Epithelial cell of prostate (primary cell): Measurements from ENCODE around the gene SETD2.
"Not testable (repeated sequence)": the region's sequence is repeated elsewhere in the genome, so short reads cannot be mapped to it uniquely, and the experiment has no call there.

Experiments
- DNase-seq: peaks from one replicate; pipeline ENCODE4 v3.0.0-alpha.2; 2011; ENCODE audit warnings: low read depth, low spot score
- H3K27ac ChIP-seq: fragments of 450-650 bp; 2 replicates; pipeline ENCODE4 v1.5.1; 2017; ENCODE audit warnings: mild to moderate bottlenecking

The SETD2 gene

GRCh38 chr3:47158208-47158607 lies 5.7 kb downstream of the SETD2 start:
- no peak for DNase-seq
- H3K27ac ChIP-seq: no peak overlapping the region

GRCh38 chr3:47156396-47156795 lies 7.5 kb downstream of the SETD2 start:
- DNase-seq: no peak
- H3K27ac ChIP-seq: no peak overlapping the region

- no peak overlapping the region for H3K27ac ChIP-seq
- DNase-seq: no peak
These were observed 11.3 kb downstream of the SETD2 start for GRCh38 chr3:47152578-47152977.

- no peak for DNase-seq
- H3K27ac ChIP-seq: no peak overlapping the region
These were observed 12.1 kb downstream of the SETD2 start for GRCh38 chr3:47151836-47152235.

- DNase-seq: no peak
- H3K27ac ChIP-seq: no peak overlapping the region
These were observed 14.5 kb downstream of the SETD2 start for GRCh38 chr3:47149339-47149933.

DNA sequence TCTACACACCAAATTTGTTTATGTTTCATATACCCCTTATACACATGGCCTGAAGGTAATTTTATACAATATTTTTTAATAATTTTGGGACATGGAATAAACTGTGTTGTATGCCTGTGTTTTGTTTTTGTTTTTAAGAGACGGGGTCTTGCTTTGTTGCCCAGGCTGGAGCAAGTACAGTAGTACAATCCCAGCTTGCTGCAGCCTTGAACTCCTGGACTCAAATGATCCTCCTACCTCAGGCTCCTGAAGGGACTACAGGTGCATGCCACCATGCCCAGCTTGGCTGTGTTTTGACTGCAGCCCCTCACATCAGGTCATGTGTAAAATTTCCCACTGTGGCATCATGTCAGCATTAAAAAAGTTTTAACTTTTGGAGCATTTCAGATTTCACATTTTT lies 18.6 kb downstream of the SETD2 start:
- no peak for DNase-seq
- H3K27ac ChIP-seq: no peak overlapping the region

DNA sequence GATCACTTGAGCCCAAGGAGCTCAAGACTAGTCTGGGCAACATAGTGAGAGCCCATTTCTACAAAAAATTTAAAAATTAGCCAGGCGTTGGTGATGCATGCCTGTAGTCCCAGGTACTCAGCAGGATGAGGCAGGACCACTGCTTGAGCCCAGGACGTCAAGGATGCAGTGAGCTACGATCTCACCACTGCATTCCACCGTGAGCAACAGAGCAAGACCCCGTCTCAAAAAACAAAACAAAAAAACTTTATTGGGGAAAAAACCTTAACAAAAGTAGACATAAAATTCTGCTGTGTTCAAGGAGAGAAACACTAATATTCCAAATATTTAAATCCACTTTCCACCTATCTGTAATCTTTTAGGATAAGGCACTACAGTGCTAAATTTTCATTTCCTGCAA lies 20.8 kb downstream of the SETD2 start:
- DNase-seq: no peak
- no peak overlapping the region for H3K27ac ChIP-seq

GRCh38 chr3:47142536-47142935 lies 21.4 kb downstream of the SETD2 start:
- DNase-seq, H3K27ac ChIP-seq: not testable (repeated sequence)

DNA sequence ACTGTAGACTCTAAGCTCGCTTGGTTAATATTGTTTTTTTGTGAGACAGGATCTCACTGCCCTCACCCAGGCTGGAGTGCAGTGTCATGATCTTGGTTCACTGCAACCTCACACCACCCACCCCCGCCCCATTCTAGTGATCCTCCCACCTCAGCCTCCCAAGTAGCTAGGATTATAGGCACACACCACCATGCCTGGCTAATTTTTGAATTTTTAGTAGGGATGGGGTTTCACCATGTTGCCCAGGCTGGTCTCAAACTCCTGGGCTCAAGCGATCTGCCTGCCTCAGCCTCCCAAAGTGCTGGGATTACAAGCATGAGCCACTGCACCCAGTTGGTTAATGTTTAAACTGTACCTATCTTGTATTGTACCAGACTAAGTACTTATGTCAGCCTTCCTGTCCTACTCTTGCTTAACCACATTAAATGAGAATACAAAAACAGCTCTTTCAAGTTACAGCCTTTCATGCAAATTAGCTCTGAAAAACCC lies 22.9 kb downstream of the SETD2 start:
- peak overlapping the region; percentile 35 for H3K27ac ChIP-seq
- not testable (repeated sequence) for DNase-seq

- H3K27ac ChIP-seq: peak overlapping the region; percentile 35
- DNase-seq: not testable (repeated sequence)
These were observed 23.4 kb downstream of the SETD2 start for GRCh38 chr3:47140553-47140952.

DNA sequence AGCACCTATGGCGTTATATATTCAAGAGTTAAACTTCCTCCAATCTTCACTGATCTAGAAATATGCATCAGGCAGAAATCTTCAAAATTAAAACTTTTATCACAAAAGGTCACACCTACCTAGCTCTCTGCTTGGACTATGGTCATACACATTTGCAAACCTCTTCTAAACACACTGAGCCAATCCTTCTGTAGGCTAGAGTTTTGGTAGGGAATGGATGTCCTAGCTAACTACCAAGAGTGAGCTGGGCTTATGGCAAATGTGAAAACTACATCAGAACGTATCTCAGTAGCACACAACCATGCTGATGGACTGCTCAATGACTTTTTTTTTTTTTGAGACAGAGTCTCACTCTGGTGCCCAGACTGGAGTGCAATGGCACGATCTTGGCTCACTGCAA lies 29.6 kb downstream of the SETD2 start:
- H3K27ac ChIP-seq: no peak overlapping the region
- no peak for DNase-seq

GRCh38 chr3:47133641-47134040 lies 30.3 kb downstream of the SETD2 start:
- H3K27ac ChIP-seq: no peak overlapping the region
- DNase-seq: no peak

- DNase-seq: no peak
- H3K27ac ChIP-seq: peak overlapping the region; percentile 14
These were observed 33.4 kb downstream of the SETD2 start for GRCh38 chr3:47130557-47130956.

- H3K27ac ChIP-seq: no peak overlapping the region
- DNase-seq: peak; percentile 8
These were observed 35.8 kb downstream of the SETD2 start for GRCh38 chr3:47128137-47128536.

GRCh38 chr3:47123857-47124256 lies 40.1 kb downstream of the SETD2 start:
- DNase-seq: no peak
- no peak overlapping the region for H3K27ac ChIP-seq

DNA sequence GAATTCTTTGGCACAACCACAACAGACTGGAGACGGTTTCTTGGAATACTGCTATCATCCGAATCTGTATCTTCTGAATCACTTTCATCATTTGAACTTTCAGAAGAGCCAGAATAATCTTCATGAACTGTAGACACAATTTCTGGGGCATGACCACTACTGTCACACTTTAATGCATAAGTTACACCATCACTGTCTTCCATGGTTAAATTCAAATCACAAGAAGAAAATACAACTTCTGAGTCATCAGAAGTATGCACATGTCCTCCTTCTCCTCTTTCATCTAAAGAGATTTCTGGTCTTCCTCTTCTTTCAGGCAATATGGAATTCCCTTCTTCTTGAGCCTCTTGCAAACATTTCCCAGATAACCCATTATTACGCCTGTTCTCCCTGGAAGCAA lies 42.5 kb downstream of the SETD2 start:
- H3K27ac ChIP-seq: no peak overlapping the region
- DNase-seq: no peak

DNA sequence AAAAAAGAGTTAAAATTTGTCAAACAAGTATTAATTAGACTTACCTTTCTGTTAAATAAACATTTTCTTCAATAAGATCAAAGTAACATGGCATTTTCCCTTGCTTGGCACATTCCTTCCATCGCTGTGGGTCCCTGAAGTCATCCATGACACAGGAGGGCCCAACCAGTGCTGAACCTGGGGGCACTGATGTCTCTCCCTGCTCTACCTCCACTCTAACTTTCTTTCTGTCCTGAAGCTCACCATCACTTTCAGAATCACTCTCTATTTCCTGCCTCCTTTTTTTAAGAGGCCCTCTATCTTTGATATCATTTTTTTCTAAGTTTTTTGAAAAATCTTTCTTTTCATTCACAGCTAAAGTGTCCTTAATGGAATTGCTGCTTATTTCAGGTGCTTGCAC lies 43.8 kb downstream of the SETD2 start:
- no peak for DNase-seq
- no peak overlapping the region for H3K27ac ChIP-seq

DNA sequence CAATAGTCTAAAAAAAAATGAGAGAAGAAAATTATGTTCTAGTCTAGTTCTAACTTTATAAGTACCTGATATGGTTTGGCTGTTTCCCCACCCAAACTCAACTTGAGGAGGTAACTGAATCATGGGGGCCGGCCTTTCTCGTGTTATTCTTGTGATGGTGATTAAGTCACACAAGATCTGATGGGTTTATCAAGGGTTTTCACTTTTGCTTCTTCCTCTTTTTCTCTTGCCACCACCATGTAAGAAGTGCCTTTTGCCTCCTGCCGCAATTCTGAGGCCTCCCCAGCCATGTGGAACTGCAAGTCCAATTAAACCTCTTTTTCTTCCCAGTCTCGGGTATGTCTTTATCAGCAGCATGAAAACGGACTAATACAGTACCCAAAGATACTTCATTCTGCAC lies 44.5 kb downstream of the SETD2 start:
- H3K27ac ChIP-seq, DNase-seq: not testable (repeated sequence)

- H3K27ac ChIP-seq: peak overlapping the region; percentile 97
- no peak for DNase-seq
These were observed 46.0 kb downstream of the SETD2 start for GRCh38 chr3:47117807-47118364.

GRCh38 chr3:47115524-47115923 lies 48.4 kb downstream of the SETD2 start:
- DNase-seq: not testable (repeated sequence)

DNA sequence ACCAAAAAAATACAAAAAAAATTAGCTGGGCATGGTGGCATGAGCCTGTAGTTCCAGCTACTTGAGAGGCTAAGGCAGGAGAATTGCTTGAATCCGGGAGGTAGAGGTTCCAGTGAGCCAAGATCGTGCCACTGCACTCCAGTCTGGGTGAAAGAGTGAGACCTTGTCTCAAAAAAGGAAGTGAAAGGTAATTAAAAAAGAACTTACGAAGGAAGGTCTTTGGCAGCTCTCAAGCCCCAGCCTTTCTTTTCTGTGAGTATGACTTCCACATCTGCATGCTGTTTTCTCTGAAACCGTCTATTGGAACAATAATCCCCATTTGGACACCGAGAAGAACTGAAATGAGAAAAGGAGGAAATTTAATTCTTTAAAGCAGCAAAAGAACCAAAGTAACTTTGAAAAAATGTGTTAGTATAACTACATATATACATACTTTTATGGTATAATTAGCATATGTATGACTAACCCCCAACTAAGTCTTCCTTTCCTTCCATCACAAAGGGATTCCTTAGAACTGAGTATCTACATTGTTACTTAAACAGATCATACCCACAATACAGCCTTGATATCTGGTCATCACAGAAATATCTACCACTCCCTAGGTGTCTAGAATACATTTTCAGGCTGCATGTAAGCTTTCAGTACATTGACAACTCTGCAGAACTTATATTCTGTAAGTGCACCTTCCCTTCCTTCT lies 50.1 kb downstream of the SETD2 start:
- DNase-seq: peak; percentile 53
- peak overlapping the region; percentile 97 for H3K27ac ChIP-seq

More at GRCh38 chr3:47115524-47115923, 48.4 kb downstream of the SETD2 start:
- H3K27ac ChIP-seq: peak overlapping the region; percentile 97

GRCh38 chr3:47112997-47113396 lies 50.9 kb downstream of the SETD2 start:
- no peak for DNase-seq
- peak overlapping the region; percentile 97 for H3K27ac ChIP-seq
